ENCODE measurements around the gene BTRC. TPM values are rescaled to one million over a fixed set of nuclear protein-coding genes. Genes with fewer than 3 reads are reported as not detected.
"Not testable (repeated sequence)": the region's sequence is repeated elsewhere in the genome, so short reads cannot be mapped to it uniquely, and the experiment has no call there.

BTRC gene
- total RNA-seq, 1 donor from 2014 or later = 0.96 TPM

GRCh38 chr10:101379663-101380352 lies 25.8 kb downstream of the BTRC start:
- TF ChIP-seq, protein P1, sequence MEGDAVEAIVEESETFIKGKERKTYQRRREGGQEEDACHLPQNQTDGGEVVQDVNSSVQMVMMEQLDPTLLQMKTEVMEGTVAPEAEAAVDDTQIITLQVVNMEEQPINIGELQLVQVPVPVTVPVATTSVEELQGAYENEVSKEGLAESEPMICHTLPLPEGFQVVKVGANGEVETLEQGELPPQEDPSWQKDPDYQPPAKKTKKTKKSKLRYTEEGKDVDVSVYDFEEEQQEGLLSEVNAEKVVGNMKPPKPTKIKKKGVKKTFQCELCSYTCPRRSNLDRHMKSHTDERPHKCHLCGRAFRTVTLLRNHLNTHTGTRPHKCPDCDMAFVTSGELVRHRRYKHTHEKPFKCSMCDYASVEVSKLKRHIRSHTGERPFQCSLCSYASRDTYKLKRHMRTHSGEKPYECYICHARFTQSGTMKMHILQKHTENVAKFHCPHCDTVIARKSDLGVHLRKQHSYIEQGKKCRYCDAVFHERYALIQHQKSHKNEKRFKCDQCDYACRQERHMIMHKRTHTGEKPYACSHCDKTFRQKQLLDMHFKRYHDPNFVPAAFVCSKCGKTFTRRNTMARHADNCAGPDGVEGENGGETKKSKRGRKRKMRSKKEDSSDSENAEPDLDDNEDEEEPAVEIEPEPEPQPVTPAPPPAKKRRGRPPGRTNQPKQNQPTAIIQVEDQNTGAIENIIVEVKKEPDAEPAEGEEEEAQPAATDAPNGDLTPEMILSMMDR (IDR thresholded peaks at IDR 0.05) = no peak
- DNase-seq (ENCODE audit: low spot score in 2 of 2) = no peak
- H3K27me3 ChIP-seq = no peaks in the 10 kb centered on the region

GRCh38 chr10:101380353-101381017 lies 26.5 kb downstream of the BTRC start:
- no peaks in the 10 kb centered on the region for H3K27me3 ChIP-seq
- H3K4me3 ChIP-seq = no peak overlapping the region
- intact Hi-C loops (cut with DNase I) = no loop called here
- no peak for DNase-seq (ENCODE audit: low spot score in 2 of 2)
- no peak overlapping the region for H3K27ac ChIP-seq
- TF ChIP-seq, protein P1 (IDR thresholded peaks at IDR 0.05) = no peak
- H3K9me3 ChIP-seq = no peaks in the 10 kb centered on the region
- H3K36me3 ChIP-seq = no peaks in the 10 kb centered on the region
- H3K4me1 ChIP-seq = no peaks in the 10 kb centered on the region

More at GRCh38 chr10:101379663-101380352, 25.8 kb downstream of the BTRC start:
- H3K27ac ChIP-seq = no peak overlapping the region
- H3K36me3 ChIP-seq = no peaks in the 10 kb centered on the region
- H3K4me3 ChIP-seq = no peak overlapping the region
- intact Hi-C loops (cut with DNase I) = no loop called here
- H3K4me1 ChIP-seq = no peaks in the 10 kb centered on the region
- no peaks in the 10 kb centered on the region for H3K9me3 ChIP-seq

DNA sequence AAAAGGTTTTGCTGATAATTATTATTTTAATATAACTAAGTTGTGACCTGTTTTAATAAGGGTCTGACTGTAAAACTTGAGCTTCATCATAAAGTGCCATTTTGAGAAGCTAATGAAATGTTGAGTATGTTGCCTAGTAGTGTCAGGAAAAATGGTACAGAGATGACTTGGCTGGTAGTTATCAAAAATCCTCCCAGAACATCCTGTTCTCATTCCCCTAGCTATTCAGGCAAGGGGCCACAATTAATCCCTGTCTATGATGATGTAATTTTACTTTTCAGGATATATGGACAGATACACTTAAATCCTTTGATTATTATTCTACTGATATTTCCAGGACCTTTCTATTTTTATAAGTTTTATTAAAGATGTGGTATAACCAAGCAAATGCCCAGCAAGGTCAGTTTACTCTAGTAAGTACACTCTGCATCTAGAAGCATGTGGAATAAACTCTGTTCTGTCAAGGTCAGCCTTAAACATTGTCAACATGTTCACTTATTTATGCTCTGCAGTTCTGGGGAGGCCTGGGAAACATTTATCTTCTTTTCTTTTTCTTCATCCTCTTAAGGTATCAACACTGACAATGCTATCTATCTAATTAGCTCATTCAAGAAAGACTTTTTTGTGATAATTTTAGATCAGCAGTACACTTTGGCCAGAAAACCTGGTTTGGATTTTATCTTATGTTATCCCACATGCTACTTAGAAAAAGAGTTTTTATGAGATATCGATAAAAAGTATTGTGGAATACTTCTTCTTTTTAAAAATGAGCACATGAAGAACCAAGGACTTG lies 32.1 kb downstream of the BTRC start:
- Histone ChIP-seq H3K36me3 (no peaks in the 10 kb centered on the region), H3K4me1 (no peaks in the 10 kb centered on the region), H3K4me3 (no peak overlapping the region), H3K27ac (no peak overlapping the region), H3K9me3 (no peaks in the 10 kb centered on the region), H3K27me3 (no peaks in the 10 kb centered on the region)
- intact Hi-C loops (cut with DNase I) = no loop called here
- TF ChIP-seq, protein P1 (IDR thresholded peaks at IDR 0.05) = no peak
- DNase-seq (ENCODE audit: low spot score in 2 of 2) = no peak

- Histone ChIP-seq H3K27ac (no peak overlapping the region), H3K9me3 (no peaks in the 10 kb centered on the region), H3K4me3 (no peak overlapping the region), H3K4me1 (no peaks in the 10 kb centered on the region), H3K36me3 (no peaks in the 10 kb centered on the region), H3K27me3 (no peaks in the 10 kb centered on the region)
- intact Hi-C loops (cut with DNase I) = no loop called here
- DNase-seq (ENCODE audit: low spot score in 2 of 2) = no peak
- TF ChIP-seq, protein P1 (IDR thresholded peaks at IDR 0.05) = no peak
Observed at GRCh38 chr10:101386659-101387259, 32.8 kb downstream of the BTRC start.

- H3K27ac ChIP-seq = no peak overlapping the region
- no peaks in the 10 kb centered on the region for H3K27me3 ChIP-seq
- no peaks in the 10 kb centered on the region for H3K36me3 ChIP-seq
- H3K4me3 ChIP-seq = no peak overlapping the region
- TF ChIP-seq, protein P1 (IDR thresholded peaks at IDR 0.05) = no peak
- DNase-seq (ENCODE audit: low spot score in 2 of 2) = no peak
- no peaks in the 10 kb centered on the region for H3K4me1 ChIP-seq
- intact Hi-C loops (cut with DNase I) = no loop called here
- H3K9me3 ChIP-seq = no peaks in the 10 kb centered on the region
Observed at GRCh38 chr10:101388676-101389276, 34.8 kb downstream of the BTRC start.

DNA sequence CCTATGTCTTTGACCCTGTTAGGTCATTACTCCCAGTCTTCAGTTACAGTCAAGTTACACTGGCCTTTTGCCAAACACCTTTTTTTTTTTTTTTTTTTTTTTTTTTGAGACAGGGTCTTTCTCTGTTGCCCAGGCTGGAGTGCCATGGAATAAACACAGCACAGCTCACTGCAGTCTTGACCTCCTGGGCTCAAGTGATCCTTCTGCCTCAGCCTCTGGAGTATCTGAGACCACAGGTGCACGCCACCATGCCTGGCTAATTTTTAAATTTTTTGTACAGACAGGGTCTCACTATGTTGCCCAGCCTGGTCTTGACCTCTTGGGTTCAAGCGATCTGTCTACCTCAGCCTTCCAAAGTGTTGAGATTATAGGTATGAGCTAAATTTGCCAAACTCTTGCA lies 35.6 kb downstream of the BTRC start:
- H3K27ac ChIP-seq; DNase-seq (ENCODE audit: low spot score in 2 of 2); H3K36me3 ChIP-seq; H3K4me3 ChIP-seq; H3K4me1 ChIP-seq; H3K9me3 ChIP-seq; H3K27me3 ChIP-seq; intact Hi-C loops (cut with DNase I): not testable (repeated sequence)

All from ascending aorta (tissue), 2 donors.